Measurements from ENCODE around the gene SUFU. TPM values are rescaled to one million over a fixed set of nuclear protein-coding genes. Genes with fewer than 3 reads are reported as not detected.

The SUFU gene
- total and polyA plus RNA-seq, 10 donors: 2.0 to 21.9 (median 13.0) TPM

- Histone ChIP-seq H3K4me3 (no peak overlapping the region), H3K9me3 (no peaks in the 10 kb centered on the region), H3K36me3 (peaks cover 0 to 24% (median 8%) of the 10 kb centered on the region in 6 donors), H3K27ac (no peak overlapping the region), H3K27me3 (replicated peaks in 1 of 7) (no peaks in the 10 kb centered on the region), H3K4me1 (peaks cover 8 to 68% (median 33%) of the 10 kb centered on the region in 6 donors)
- intact Hi-C loops (cut with DNase I; ENCODE audit: low total_unique reads): no loop called here
- DNase-seq: no peak
- no peak for TF ChIP-seq POLR2AphosphoS5 (IDR thresholded peaks at IDR 0.05)
- no peak for TF ChIP-seq POLR2A (IDR thresholded peaks at IDR 0.05)
- TF ChIP-seq CTCF (IDR thresholded peaks at IDR 0.05 in 8 of 11, conservative IDR thresholded peaks at IDR 0.05 in 3 of 11): no peak
- WGBS, 5 donors: 76 to 88% (median 83%) methylated on average over 4 of the region's 4 CpGs
These were observed 45.1 kb upstream of the SUFU start for GRCh38 chr10:102458656-102459055.

GRCh38 chr10:102460836-102461186 is 43.0 kb upstream of the SUFU start:
- TF ChIP-seq POLR2A (IDR thresholded peaks at IDR 0.05): no peak
- no peak for TF ChIP-seq CTCF (IDR thresholded peaks at IDR 0.05 in 8 of 11, conservative IDR thresholded peaks at IDR 0.05 in 3 of 11)
- TF ChIP-seq POLR2AphosphoS5 (IDR thresholded peaks at IDR 0.05): no peak
- intact Hi-C loops (cut with DNase I; ENCODE audit: low total_unique reads): no loop called here
- H3K27me3 ChIP-seq (replicated peaks in 1 of 7): no peaks in the 10 kb centered on the region
- peak overlapping the region in 5 of 8 donors; percentile 26 to 82 (median 72) for H3K27ac ChIP-seq
- peak; percentile 81 for DNase-seq
- H3K4me3 ChIP-seq: peak overlapping the region; percentile 40 to 86 (median 47)
- WGBS, 5 donors: 14 to 25% (median 20%) methylated on average over 7 to 8 of the region's 8 CpGs
- H3K36me3 ChIP-seq: peaks cover 0 to 8% (median 5%) of the 10 kb centered on the region in 6 donors
- H3K9me3 ChIP-seq: no peaks in the 10 kb centered on the region
- H3K4me1 ChIP-seq: peaks cover 8 to 50% (median 28%) of the 10 kb centered on the region in 6 donors

GRCh38 chr10:102461187-102462054 is 42.4 kb upstream of the SUFU start:
- WGBS, 5 donors: 2 to 4% (median 3%) methylated on average over 42 to 54 of the region's 54 CpGs
- no peaks in the 10 kb centered on the region for H3K27me3 ChIP-seq (replicated peaks in 1 of 7)
- intact Hi-C loops (cut with DNase I; ENCODE audit: low total_unique reads): no loop called here
- no peaks in the 10 kb centered on the region for H3K9me3 ChIP-seq
- peaks cover 0 to 2% (median 0%) of the 10 kb centered on the region in 6 donors for H3K36me3 ChIP-seq
- peak overlapping the region in 5 of 8 donors; percentile 26 to 82 (median 72) for H3K27ac ChIP-seq
- DNase-seq: peak; percentile 98
- peaks cover 8 to 44% (median 28%) of the 10 kb centered on the region in 6 donors for H3K4me1 ChIP-seq
- peak; percentile 80 to 93 (median 84) for TF ChIP-seq POLR2AphosphoS5 (IDR thresholded peaks at IDR 0.05)
- peak in 1 of 3 donors; percentile 8 for TF ChIP-seq POLR2A (IDR thresholded peaks at IDR 0.05)
- TF ChIP-seq CTCF (IDR thresholded peaks at IDR 0.05 in 8 of 11, conservative IDR thresholded peaks at IDR 0.05 in 3 of 11): peak in 1 of 11 experiments; percentile 22
- H3K4me3 ChIP-seq: peak overlapping the region; percentile 40 to 86 (median 47)

- Histone ChIP-seq H3K4me1 (peaks cover 8 to 45% (median 28%) of the 10 kb centered on the region in 6 donors), H3K27ac (peak overlapping the region in 3 of 8 donors; percentile 21 to 82 (median 24)), H3K9me3 (no peaks in the 10 kb centered on the region), H3K4me3 (peak overlapping the region in 1 of 8 donors; percentile 86), H3K27me3 (replicated peaks in 1 of 7) (no peaks in the 10 kb centered on the region), H3K36me3 (no peaks in the 10 kb centered on the region)
- intact Hi-C loops (cut with DNase I; ENCODE audit: low total_unique reads): no loop called here
- WGBS, 5 donors: 51 to 80% (median 69%) methylated on average over 6 of the region's 6 CpGs
- no peak for DNase-seq
- no peak for TF ChIP-seq POLR2AphosphoS5 (IDR thresholded peaks at IDR 0.05)
- TF ChIP-seq POLR2A (IDR thresholded peaks at IDR 0.05): no peak
- no peak for TF ChIP-seq CTCF (IDR thresholded peaks at IDR 0.05 in 8 of 11, conservative IDR thresholded peaks at IDR 0.05 in 3 of 11)
These were observed 41.2 kb upstream of the SUFU start for GRCh38 chr10:102462512-102463054.

All from spleen (tissue), 11 donors.